GM18507 (cell line): Measurements from ENCODE around the gene MOV10L1.
"Not testable (repeated sequence)": the region's sequence is repeated elsewhere in the genome, so short reads cannot be mapped to it uniquely, and the experiment has no call there.

Source experiments
- DNase-seq: peaks from one replicate; pipeline ENCODE4 v3.0.0; 2011; ENCODE audit warnings: low read depth; ENCODE audit not compliant: insufficient read length; ENCODE audit errors: extremely low spot score
- FAIRE-seq: peaks from 2 replicates; lab custom pipeline; 2011; peaks lifted over from hg19 to GRCh38; lab: Jason Lieb, UNC

MOV10L1 gene

DNA sequence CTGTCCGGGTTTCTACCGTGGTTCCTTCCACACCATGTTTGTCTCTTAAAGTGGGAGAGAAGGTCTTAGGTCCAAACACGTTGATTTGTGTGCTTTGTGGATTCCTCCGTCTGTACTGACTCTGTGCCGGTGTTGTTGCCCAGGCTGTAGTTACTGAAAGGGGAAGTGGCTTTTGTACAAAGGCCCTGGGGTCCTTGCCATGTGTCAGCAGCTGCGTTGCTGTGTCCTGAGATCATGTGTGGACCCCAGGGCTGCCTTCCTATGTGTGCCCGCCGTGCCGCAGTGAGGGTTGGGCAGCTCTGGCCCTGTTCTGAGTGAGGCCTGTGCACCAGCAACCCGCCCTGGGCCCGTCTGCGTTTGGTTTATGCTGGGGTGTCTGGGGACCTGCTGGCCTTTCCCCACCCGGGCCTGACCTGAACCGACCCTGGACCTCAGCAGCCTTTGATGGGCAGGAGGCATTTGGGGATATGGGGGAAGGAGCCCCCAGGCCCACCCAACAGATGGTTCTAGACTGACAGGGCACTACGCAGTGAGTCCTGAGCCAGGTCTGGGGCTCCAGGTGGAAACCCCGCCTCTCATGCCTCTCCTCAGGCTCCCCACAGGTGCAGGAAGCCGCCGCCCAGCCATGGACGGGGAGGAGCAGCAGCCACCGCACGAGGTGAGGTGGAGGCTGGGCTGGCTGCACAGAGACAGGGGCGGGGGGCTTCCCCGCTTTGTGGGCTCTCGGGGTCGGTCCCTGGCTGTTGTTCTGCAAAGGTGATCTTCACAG lies 102.8 kb downstream of the MOV10L1 start:
- no peak for DNase-seq

DNA sequence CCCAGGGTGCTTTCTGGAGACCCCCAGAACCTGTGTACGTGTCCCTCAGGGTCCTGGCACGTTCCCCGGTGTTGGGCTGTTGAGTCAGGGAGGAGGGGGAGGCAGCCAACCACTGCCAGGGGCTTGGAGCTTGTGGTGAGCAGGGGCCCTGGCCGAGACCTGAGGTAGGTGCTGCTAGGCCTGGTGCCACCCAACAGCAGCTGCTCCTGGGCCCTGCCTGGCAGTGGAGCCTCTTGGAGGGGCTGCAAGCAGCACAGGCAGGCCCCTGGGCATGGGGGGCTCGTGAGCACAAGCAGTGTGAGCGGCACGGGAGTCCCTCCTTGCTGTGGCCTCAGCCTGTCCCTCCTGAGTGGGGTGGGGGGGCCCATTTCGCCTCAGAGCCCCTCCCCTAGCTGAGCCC lies 103.8 kb downstream of the MOV10L1 start:
- FAIRE-seq (no peak), DNase-seq (no peak)

More for the DNA sequence above, 102.8 kb downstream of the MOV10L1 start:
- peak; percentile 56 for FAIRE-seq

DNA sequence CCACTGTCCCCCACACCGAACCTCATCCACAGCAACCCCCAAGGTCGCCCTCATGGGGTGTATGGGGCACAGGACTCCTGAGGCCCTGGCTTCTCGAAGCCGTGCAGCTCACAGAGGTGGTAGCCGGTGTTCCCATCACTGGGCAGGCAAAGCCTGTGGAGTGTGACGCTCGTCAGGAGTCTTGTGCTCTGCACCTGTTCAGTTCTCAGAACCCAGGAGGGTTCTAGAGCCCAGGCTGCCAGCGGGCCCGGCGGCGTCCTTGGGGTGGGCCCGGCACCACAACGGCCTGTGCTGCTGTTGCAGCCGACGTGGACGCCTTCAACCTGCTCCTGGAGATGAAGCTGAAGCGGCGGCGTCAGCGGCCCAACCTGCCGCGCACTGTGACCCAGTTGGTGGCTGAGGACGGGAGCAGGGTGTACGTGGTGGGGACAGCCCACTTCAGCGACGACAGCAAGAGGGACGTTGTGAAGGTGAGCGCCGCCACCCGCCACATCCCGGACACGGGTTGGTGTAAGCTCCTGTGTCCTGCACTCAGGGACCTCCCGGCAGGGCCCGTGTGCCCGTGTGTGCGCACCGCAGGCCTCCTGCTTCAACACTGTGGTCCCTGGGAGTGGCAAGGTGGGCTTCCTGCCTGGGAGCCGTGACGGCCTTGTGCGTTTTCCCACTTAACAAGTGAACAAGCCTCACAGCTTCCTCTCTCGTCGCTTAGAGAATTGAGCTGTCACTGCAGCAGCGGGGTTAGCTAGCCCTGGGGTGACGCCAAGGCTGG lies 104.4 kb downstream of the MOV10L1 start:
- DNase-seq = no peak

DNA sequence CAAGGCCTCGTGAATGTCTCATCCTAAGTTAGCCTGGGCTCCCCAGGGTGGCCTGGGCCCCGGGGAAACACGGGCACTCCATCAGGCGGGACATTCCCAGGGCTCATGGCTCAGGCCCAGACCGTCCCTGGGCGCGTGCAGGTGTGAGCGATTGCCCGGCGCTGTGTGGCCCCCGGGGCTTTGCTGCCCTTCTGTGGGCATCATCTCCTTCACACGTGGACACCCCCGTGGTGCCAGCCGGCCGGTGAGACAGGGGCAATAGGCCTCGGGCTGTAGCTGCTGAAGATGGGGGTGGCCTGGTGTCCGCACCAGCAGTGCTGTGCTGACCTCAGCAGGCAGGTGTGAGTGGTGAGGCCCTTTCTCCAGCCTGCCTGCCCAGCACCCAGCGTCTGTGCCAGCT lies 106.5 kb downstream of the MOV10L1 start:
- DNase-seq (no peak), FAIRE-seq (no peak)

More for the DNA sequence above, 104.4 kb downstream of the MOV10L1 start:
- FAIRE-seq = no peak

- DNase-seq (no peak), FAIRE-seq (no peak)
Observed at GRCh38 chr22:50197000-50197800, 107.4 kb downstream of the MOV10L1 start.

- no peak for FAIRE-seq
Observed at GRCh38 chr22:50197856-50198623, 108.2 kb downstream of the MOV10L1 start.

GRCh38 chr22:50198624-50199017 lies 108.8 kb downstream of the MOV10L1 start:
- FAIRE-seq = no peak
- DNase-seq = no peak

More at GRCh38 chr22:50197856-50198623, 108.2 kb downstream of the MOV10L1 start:
- DNase-seq = no peak

- FAIRE-seq (no peak), DNase-seq (no peak)
Observed at GRCh38 chr22:50199251-50199721, 109.5 kb downstream of the MOV10L1 start.

DNA sequence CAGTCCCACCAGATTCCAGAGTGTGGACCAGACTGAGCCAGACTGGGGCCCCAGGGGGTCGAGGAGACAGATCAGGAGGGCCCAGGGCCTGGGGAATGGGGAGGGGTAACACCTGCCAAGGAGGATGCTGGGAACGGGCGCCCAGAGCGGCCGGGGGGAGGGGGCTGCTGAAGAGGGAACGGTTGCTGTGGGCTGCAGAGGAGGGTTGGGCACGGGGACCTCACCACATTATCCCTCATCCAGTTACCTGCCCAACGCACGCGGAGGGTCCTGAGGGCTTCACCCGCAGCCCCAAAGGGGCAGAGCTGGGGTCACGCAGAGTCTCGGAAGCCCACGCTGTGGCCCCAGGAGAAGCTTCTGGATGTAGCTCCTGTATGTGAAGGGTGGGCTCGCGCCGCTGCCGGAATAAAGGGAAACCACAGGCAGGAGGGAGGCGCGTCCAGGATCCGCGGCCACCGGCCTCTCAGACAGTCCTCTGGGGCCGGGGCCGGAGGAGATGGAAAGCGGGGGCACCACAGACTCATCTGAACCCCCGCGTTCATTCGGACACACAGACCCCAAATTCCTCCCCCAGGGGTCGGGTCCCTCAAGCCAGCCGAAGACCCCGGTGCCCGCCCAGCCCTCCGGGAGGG lies 110.1 kb downstream of the MOV10L1 start:
- no peak for DNase-seq
- FAIRE-seq = no peak

- DNase-seq (peak; percentile 97), FAIRE-seq (peak; percentile 89)
Observed at GRCh38 chr22:50200461-50201190, 110.8 kb downstream of the MOV10L1 start, which contains the start of gene SELENOO. Gene SELENOO, plus strand, starts transcription at chr22:50201011. Its CDS starts 26 bp downstream, at chr22:50201037.

DNA sequence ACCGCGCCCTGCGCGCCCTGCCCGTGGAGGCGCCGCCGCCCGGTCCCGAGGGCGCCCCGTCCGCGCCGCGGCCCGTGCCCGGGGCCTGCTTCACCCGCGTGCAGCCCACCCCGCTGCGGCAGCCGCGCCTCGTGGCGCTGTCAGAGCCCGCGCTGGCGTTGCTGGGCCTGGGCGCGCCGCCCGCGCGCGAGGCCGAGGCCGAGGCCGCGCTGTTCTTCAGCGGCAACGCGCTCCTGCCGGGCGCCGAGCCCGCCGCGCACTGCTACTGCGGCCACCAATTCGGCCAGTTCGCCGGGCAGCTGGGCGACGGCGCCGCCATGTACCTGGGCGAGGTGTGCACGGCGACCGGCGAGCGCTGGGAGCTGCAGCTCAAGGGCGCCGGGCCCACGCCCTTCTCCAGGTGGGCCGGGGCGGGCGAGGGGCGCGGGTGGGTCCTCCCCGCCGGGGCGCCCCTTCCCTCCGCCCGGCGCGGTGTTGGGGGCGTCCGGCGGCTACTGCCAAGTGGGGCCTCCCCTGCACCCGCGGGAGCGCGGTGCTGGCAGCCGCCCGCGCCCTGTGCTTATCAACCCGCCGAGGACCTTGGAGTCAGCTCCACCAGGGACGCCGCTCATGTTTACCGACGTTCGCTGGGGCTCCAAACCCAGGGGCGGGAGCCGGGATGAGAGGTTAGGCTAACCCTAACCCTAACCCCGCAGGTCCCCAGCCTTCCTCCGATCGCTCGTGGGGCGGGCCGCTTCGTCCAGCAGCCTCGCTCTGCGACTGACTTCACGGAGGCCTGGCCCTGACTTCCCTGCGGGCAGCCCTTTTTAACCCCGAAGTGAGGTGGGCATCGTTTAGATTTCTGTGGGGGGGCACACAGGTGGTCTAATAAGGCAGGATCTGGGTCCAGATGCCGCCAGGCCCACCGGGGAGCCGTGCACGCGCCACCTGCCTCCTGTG lies 111.7 kb downstream of the MOV10L1 start:
- DNase-seq (no peak), FAIRE-seq (no peak)

DNA sequence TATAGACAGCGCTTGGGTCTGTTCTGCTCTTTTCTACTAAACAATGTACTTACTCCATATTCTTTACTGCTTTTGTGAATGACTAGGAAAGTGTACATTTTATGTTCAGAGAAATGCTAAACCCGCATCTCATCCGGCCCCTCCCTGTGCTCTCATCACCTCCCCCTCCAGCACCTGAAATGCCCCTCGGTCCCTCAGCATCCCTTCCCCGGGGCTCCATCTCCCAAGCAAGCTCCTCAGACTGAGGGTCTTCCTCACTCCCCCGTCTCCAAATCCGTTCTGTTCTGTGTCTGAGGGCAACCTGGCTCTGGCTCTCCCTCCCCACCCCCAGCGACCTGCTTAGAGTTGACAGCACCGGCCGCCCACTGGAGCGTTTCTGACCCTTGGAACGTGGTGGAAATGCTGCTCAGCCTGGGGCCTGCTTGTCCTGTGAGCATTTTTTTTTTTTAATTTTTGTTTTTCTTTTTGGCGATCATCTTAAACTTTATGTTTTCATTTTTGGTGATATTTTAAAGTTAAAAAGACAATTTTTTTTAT lies 112.4 kb downstream of the MOV10L1 start:
- FAIRE-seq = no peak
- no peak for DNase-seq

GRCh38 chr22:50203288-50203687 lies 113.5 kb downstream of the MOV10L1 start:
- no peak for FAIRE-seq
- DNase-seq = no peak

GRCh38 chr22:50204571-50204970 lies 114.8 kb downstream of the MOV10L1 start:
- FAIRE-seq (no peak), DNase-seq (no peak)

GRCh38 chr22:50204998-50205397 lies 115.2 kb downstream of the MOV10L1 start:
- not testable (repeated sequence) for FAIRE-seq

DNA sequence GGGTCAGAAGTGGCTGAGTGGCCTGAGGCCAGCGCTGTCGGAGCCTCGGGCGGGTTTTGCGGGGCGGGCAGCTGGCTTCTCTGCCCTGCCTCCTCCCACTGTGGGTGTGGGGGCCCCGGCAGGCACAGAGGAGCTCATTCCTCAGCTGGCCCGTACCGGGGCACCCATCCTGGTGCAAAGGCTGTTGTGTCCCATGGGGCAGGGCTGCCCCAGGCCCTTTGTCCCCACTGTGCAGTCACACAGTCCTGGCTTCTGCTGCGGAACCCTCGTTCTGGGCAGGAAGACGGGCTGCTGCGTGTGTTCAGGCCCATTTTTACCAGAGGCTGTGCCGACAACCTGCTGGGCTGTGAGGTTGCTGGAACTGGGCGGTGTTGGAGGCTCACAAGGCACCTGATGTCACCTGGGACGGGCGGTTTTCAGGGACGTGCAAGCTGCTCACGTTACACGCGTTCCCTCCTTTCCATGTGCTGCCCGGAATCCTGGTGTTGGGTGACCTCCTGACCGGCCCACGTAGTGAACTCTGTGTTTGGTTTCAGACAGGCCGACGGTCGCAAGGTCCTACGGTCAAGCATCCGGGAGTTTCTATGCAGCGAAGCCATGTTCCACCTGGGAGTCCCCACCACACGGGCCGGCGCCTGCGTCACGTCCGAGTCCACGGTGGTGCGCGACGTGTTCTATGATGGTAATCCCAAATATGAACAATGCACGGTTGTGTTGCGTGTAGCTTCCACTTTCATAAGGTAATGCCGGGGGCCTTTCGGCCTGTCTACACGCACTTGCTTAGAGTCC lies 116.2 kb downstream of the MOV10L1 start:
- FAIRE-seq = no peak
- DNase-seq = no peak

More at GRCh38 chr22:50204998-50205397, 115.2 kb downstream of the MOV10L1 start:
- DNase-seq = not testable (repeated sequence)
